ENCODE data around the gene SLC6A12.

The SLC6A12 gene

DNA sequence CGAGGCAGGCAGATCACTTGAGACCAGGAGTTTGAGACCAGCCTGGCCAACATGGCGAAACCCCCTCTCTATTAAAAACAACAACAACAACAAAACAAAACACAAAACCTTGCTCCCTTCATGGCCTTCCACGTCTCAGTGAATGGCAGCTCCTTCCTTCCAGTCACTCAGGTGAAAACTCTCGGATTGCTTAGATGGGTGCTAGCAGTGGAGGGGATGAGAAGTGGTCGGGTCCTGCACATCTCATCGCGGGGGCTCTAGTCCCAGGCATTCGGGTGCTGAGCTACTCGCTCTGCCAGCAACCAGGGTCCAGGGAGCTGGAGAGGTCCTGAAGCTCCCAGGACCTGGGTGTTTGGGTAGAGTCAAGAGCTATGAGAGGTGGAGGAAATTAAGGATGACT, 41.0 kb upstream of the SLC6A12 start:
- TF ChIP-seq POLR2AphosphoS5 (IDR thresholded peaks at IDR 0.05; ENCODE audit: low read depth) (no peak), REST (IDR thresholded peaks at IDR 0.05; ENCODE audit: insufficient replicate concordance, low read depth) (no peak), CTCF (IDR thresholded peaks at IDR 0.05; ENCODE audit: insufficient read depth, low read length) (no peak), SPI1 (IDR thresholded peaks at IDR 0.05; ENCODE audit: borderline replicate concordance, low read depth) (no peak), GABPA (IDR thresholded peaks at IDR 0.05; ENCODE audit: low read depth) (no peak)
- Histone ChIP-seq H3K27me3 (ENCODE audit: insufficient read depth, poor library complexity, severe bottlenecking) (no peaks in the 10 kb centered on the region), H3K4me3 (replicated peaks; ENCODE audit: insufficient read depth, low read length) (no peak overlapping the region), H3K27ac (replicated peaks) (no peak overlapping the region)
- DNase-seq (ENCODE audit: low read depth in 1 of 2, low spot score in 1 of 2), result no peak

- TF ChIP-seq POLR2AphosphoS5 (IDR thresholded peaks at IDR 0.05; ENCODE audit: low read depth) (no peak), REST (IDR thresholded peaks at IDR 0.05; ENCODE audit: insufficient replicate concordance, low read depth) (no peak)
- Histone ChIP-seq H3K27ac (replicated peaks) (no peak overlapping the region), H3K27me3 (ENCODE audit: insufficient read depth, poor library complexity, severe bottlenecking) (no peaks in the 10 kb centered on the region), H3K4me3 (replicated peaks; ENCODE audit: insufficient read depth, low read length) (no peak overlapping the region)
- DNase-seq (ENCODE audit: low read depth in 1 of 2, low spot score in 1 of 2), result no peak
These were observed 40.1 kb upstream of the SLC6A12 start for GRCh38 chr12:254039-254438.

DNA sequence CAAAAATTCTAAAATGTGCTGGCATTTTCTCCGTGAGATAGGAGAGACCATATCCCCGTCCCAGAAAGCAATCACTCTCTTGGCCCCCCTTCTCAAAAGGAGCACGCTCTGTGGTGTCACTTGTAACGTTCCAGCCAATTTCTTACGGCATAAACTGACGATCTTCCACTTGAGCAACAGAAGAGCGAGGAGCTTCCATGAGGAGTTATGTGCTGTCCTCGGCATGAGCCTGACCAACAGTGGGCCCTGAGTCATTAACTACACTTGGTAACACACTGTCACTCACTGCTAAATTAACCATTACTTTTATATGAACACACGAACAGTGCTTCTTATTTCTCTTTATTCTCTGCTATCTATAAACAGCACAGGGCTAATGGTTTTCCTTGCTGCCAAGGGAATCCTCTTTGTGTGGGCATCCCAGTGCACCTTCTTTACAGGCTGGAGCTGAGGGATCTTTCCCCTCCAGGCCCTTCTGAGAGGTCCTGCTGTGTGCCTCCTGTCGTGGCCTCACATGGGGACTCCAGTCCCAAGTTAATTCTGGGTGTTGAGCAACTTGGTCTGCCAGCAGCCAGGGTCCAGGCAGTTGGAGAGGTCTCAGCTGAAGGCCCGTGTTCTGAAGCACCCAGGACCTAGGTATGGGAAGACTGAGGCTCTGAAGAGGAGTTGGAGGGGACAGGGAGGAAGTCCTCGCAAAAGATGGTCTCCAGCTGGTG, 39.3 kb upstream of the SLC6A12 start:
- H3K27me3 ChIP-seq (ENCODE audit: insufficient read depth, poor library complexity, severe bottlenecking), result no peaks in the 10 kb centered on the region
- DNase-seq (ENCODE audit: low read depth in 1 of 2, low spot score in 1 of 2), result no peak
- no peak for TF ChIP-seq GABPA (IDR thresholded peaks at IDR 0.05; ENCODE audit: low read depth)
- no peak for TF ChIP-seq CTCF (IDR thresholded peaks at IDR 0.05; ENCODE audit: insufficient read depth, low read length)
- no peak for TF ChIP-seq REST (IDR thresholded peaks at IDR 0.05; ENCODE audit: insufficient replicate concordance, low read depth)
- TF ChIP-seq POLR2AphosphoS5 (IDR thresholded peaks at IDR 0.05; ENCODE audit: low read depth), result no peak
- no peak for TF ChIP-seq SPI1 (IDR thresholded peaks at IDR 0.05; ENCODE audit: borderline replicate concordance, low read depth)
- no peak overlapping the region for H3K4me3 ChIP-seq (replicated peaks; ENCODE audit: insufficient read depth, low read length)
- no peak overlapping the region for H3K27ac ChIP-seq (replicated peaks)

Data from HL-60 (cell line).